OCI-LY3 (cell line): ENCODE measurements around the gene CELF4.

Experiments used
- H2AFZ ChIP-seq: fragments of 200-600, 300-600 bp; shearing (Covaris generic); 2 replicates; pipeline ENCODE4 v1.6.0; 2014; ENCODE audit warnings: antibody characterized with exemption, low read depth, low read length
- H3K27ac ChIP-seq: fragments of 200-600, 300-600 bp; sonication (generic); 2 replicates; pipeline ENCODE4 v1.5.1; 2014; ENCODE audit warnings: mild to moderate bottlenecking, low read length, moderate library complexity, mixed read lengths
- H3K27me3 ChIP-seq: fragments of 200-600, 300-600 bp; sonication (generic); 2 replicates; pipeline ENCODE4 v1.6.1; 2014; ENCODE audit warnings: low read depth, low read length, mixed read lengths
- H3K36me3 ChIP-seq: fragments of 200-600, 300-600 bp; sonication (generic); replicated peaks from 2 replicates; pipeline ENCODE3; 2014; ENCODE audit warnings: low read depth, low read length, mixed read lengths
- H3K4me1 ChIP-seq: fragments of 300-600, 200-600 bp; sonication (generic); 2 replicates; pipeline ENCODE4 v1.6.1; 2014; ENCODE audit warnings: low read length, mixed read lengths
- H3K4me2 ChIP-seq: fragments of 200-600, 300-600 bp; sonication (generic); 2 replicates; pipeline ENCODE4 v1.6.1; 2014; ENCODE audit warnings: low read length, mixed read lengths
- H3K4me3 ChIP-seq: fragments of 300-600, 200-600 bp; sonication (generic); 2 replicates; pipeline ENCODE4 v1.5.1; 2014; ENCODE audit warnings: antibody characterized with exemption, mild to moderate bottlenecking, low read length, moderate library complexity
- H3K79me2 ChIP-seq: fragments of 300-600, 200-600 bp; shearing (Covaris generic); 2 replicates; pipeline ENCODE4 v1.6.1; 2014; ENCODE audit warnings: mild to moderate bottlenecking, low read length, mixed read lengths
- H3K9ac ChIP-seq: fragments of 300-600, 200-600 bp; shearing (Covaris generic); 2 replicates; pipeline ENCODE4 v1.6.0; 2014; ENCODE audit warnings: mild to moderate bottlenecking, low read length, moderate library complexity
- H3K9me3 ChIP-seq: fragments of 200-600, 300-600 bp; shearing (Covaris generic); 2 replicates; pipeline ENCODE4 v1.6.1; 2014; ENCODE audit warnings: low read length, mixed read lengths; ENCODE audit not compliant: insufficient read depth
- H4K20me1 ChIP-seq: fragments of 200-600, 300-600 bp; sonication (generic); 2 replicates; pipeline ENCODE4 v1.6.1; 2016; ENCODE audit warnings: low read length, mixed read lengths; ENCODE audit not compliant: insufficient read depth
- EZH2phosphoT487 ChIP-seq: fragments of 200-600 bp; shearing (Covaris generic); IDR thresholded peaks from 2 replicates; pipeline ENCODE4 v1.6.1; 2018; ENCODE audit warnings: antibody characterized with exemption, mixed run types, low read depth
- TF ChIP-seq, protein P1 (sequence below): fragments of 200-600, 300-600 bp; sonication (generic); IDR thresholded peaks from 2 replicates; pipeline ENCODE4 v1.5.1; 2014; ENCODE audit warnings: antibody characterized with exemption, low read length, low read depth

CELF4 gene

GRCh38 chr18:37334631-37335408, 230.8 kb downstream of the CELF4 start:
- Histone ChIP-seq H3K4me1 (no peaks in the 10 kb centered on the region), H3K4me2 (no peak overlapping the region), H4K20me1 (no peaks in the 10 kb centered on the region), H3K79me2 (no peaks in the 10 kb centered on the region), H3K4me3 (no peak overlapping the region), H3K9ac (no peak overlapping the region), H2AFZ (no peak overlapping the region), H3K27me3 (no peaks in the 10 kb centered on the region), H3K27ac (no peak overlapping the region), H3K9me3 (no peaks in the 10 kb centered on the region), H3K36me3 (no peaks in the 10 kb centered on the region)
- TF ChIP-seq, protein P1, sequence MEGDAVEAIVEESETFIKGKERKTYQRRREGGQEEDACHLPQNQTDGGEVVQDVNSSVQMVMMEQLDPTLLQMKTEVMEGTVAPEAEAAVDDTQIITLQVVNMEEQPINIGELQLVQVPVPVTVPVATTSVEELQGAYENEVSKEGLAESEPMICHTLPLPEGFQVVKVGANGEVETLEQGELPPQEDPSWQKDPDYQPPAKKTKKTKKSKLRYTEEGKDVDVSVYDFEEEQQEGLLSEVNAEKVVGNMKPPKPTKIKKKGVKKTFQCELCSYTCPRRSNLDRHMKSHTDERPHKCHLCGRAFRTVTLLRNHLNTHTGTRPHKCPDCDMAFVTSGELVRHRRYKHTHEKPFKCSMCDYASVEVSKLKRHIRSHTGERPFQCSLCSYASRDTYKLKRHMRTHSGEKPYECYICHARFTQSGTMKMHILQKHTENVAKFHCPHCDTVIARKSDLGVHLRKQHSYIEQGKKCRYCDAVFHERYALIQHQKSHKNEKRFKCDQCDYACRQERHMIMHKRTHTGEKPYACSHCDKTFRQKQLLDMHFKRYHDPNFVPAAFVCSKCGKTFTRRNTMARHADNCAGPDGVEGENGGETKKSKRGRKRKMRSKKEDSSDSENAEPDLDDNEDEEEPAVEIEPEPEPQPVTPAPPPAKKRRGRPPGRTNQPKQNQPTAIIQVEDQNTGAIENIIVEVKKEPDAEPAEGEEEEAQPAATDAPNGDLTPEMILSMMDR = no peak
- no peak for TF ChIP-seq EZH2phosphoT487

DNA sequence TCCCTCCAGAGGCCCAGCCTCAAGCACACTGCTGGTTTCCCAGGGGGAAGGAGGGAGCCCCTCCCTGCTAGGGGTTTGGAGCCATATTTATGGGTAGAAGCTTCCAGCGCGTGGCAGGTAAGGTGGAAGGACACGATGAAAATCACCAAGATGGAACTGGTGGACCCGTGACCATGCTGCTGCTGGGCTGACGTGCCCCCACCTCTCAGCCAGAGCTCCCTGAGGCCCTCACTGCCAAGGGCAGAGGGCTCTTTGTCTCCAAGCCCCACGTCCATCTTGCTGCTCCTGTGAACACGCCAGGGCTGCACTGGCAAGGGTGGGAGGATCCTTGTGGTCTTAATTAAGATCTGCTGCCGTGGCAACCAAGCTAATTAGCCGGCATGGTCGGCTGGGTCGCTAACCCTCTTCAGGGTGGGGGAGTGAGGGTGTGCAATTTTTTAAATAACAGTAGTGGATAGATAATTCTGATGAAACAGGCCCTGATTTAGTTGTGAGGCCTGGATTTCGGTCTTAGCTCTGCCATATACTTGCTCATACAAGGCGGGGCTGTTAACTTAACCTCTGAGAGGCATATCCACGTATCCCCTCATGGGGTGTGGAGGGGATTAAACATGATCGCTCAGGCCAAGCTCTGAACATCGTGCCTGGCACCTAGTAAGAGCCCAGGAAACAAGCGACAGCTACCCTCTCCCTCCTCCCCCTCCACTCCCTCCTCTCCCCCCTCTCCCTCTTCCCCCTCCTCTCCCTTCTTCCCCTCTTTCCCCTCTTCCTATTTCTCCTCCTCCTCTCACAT, 232.8 kb downstream of the CELF4 start:
- H3K9ac ChIP-seq = no peak overlapping the region
- H3K27me3 ChIP-seq = no peaks in the 10 kb centered on the region
- TF ChIP-seq EZH2phosphoT487 = no peak
- TF ChIP-seq, protein P1 = no peak
- no peaks in the 10 kb centered on the region for H3K4me1 ChIP-seq
- H3K9me3 ChIP-seq = no peaks in the 10 kb centered on the region
- H4K20me1 ChIP-seq = no peaks in the 10 kb centered on the region
- H2AFZ ChIP-seq = no peak overlapping the region
- H3K4me2 ChIP-seq = no peak overlapping the region
- H3K27ac ChIP-seq = no peak overlapping the region
- H3K79me2 ChIP-seq = no peaks in the 10 kb centered on the region
- no peak overlapping the region for H3K4me3 ChIP-seq
- no peaks in the 10 kb centered on the region for H3K36me3 ChIP-seq

DNA sequence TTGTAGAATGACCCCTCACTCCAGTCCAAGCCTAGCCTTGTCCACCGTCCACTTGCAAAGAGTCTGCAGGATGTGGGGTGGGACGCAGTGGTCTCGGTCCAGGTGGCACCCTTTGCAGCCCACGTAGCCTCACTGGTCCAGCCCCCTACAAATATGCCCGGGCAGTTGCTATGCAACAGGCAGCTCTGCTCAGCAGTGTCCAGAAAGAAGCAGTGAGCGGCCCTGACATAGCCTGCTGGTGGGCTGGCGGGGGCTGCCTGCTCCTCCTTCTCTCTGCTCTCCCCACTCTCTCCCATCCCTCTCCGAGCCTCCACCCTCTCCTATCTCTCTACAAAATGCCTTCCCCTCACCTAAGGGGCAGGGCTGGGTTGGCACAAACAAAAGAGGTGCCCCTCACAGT, 233.4 kb downstream of the CELF4 start:
- no peak for TF ChIP-seq EZH2phosphoT487
- TF ChIP-seq, protein P1 = no peak
- Histone ChIP-seq H3K27ac (no peak overlapping the region), H3K9me3 (no peaks in the 10 kb centered on the region), H3K9ac (no peak overlapping the region), H3K4me2 (no peak overlapping the region), H4K20me1 (no peaks in the 10 kb centered on the region), H3K79me2 (no peaks in the 10 kb centered on the region), H2AFZ (no peak overlapping the region), H3K36me3 (no peaks in the 10 kb centered on the region), H3K27me3 (no peaks in the 10 kb centered on the region), H3K4me1 (no peaks in the 10 kb centered on the region), H3K4me3 (no peak overlapping the region)

GRCh38 chr18:37330173-37330572, 235.4 kb downstream of the CELF4 start:
- Histone ChIP-seq H3K79me2 (no peaks in the 10 kb centered on the region), H3K9ac (no peak overlapping the region), H3K36me3 (no peaks in the 10 kb centered on the region), H2AFZ (no peak overlapping the region), H3K27me3 (no peaks in the 10 kb centered on the region), H3K4me3 (no peak overlapping the region), H3K27ac (no peak overlapping the region), H3K4me1 (no peaks in the 10 kb centered on the region), H4K20me1 (no peaks in the 10 kb centered on the region), H3K4me2 (no peak overlapping the region), H3K9me3 (no peaks in the 10 kb centered on the region)
- TF ChIP-seq, protein P1 = no peak
- no peak for TF ChIP-seq EZH2phosphoT487
